MM.1S (cell line): ENCODE data around the gene CDV3.
"Not testable (repeated sequence)": the region's sequence is repeated elsewhere in the genome, so short reads cannot be mapped to it uniquely, and the experiment has no call there.

Source experiments
- DNase-seq: peaks from one replicate; pipeline ENCODE4 v3.0.0-alpha.2; 2015
- H2AFZ ChIP-seq: fragments of 300-600 bp; sonication (generic); 2 replicates; pipeline ENCODE4 v1.6.0; 2016; ENCODE audit warnings: antibody characterized with exemption, low read length
- H3F3A ChIP-seq: fragments of 300-600 bp; sonication (generic); 2 replicates; pipeline ENCODE4 v1.6.1; 2016; ENCODE audit warnings: mild to moderate bottlenecking, antibody characterized with exemption, low read length, moderate library complexity, mixed read lengths; ENCODE audit not compliant: insufficient read depth
- H3K27ac ChIP-seq: fragments of 300-600 bp; sonication (generic); 2 replicates; pipeline ENCODE4 v1.5.1; 2016; ENCODE audit warnings: mild to moderate bottlenecking, low read length
- H3K27me3 ChIP-seq: fragments of 300-600 bp; sonication (generic); replicated peaks from 2 replicates; pipeline ENCODE4 v1.6.0; 2016; ENCODE audit warnings: low read length; ENCODE audit not compliant: insufficient read depth
- H3K36me3 ChIP-seq: fragments of 300-600 bp; sonication (generic); replicated peaks from 2 replicates; pipeline ENCODE4 v1.6.1; 2016; ENCODE audit warnings: mild to moderate bottlenecking, low read length, mixed read lengths; ENCODE audit not compliant: insufficient read depth
- H3K4me1 ChIP-seq: fragments of 300-600 bp; sonication (generic); 2 replicates; pipeline ENCODE4 v1.6.1; 2016; ENCODE audit warnings: low read length, mixed read lengths
- H3K4me2 ChIP-seq: fragments of 300-600 bp; sonication (generic); 2 replicates; pipeline ENCODE4 v1.6.0; 2016; ENCODE audit warnings: low read depth, low read length
- H3K4me3 ChIP-seq: fragments of 300-600 bp; sonication (generic); 2 replicates; pipeline ENCODE4 v1.5.1; 2016; ENCODE audit warnings: low read length, mixed read lengths
- H3K79me2 ChIP-seq: fragments of 300-600 bp; sonication (generic); 2 replicates; pipeline ENCODE4 v1.6.1; 2016; ENCODE audit warnings: mixed run types, low read length, mixed read lengths
- H3K9ac ChIP-seq: fragments of 300-600 bp; sonication (generic); 2 replicates; pipeline ENCODE4 v1.6.1; 2016; ENCODE audit warnings: low read length, mixed read lengths
- H3K9me2 ChIP-seq: fragments of 300-600 bp; sonication (generic); replicated peaks from 2 replicates; pipeline ENCODE4 v1.6.1; 2016; ENCODE audit warnings: mild to moderate bottlenecking, low read length, mixed read lengths; ENCODE audit not compliant: insufficient read depth
- H3K9me3 ChIP-seq: fragments of 300-600 bp; sonication (generic); replicated peaks from 2 replicates; pipeline ENCODE4 v1.6.1; 2016; ENCODE audit warnings: mild to moderate bottlenecking, low read length, mixed read lengths; ENCODE audit not compliant: insufficient read depth
- H4K20me1 ChIP-seq: fragments of 300-600 bp; sonication (generic); 2 replicates; pipeline ENCODE4 v1.6.1; 2016; ENCODE audit warnings: mild to moderate bottlenecking, low read length, moderate library complexity, mixed read lengths; ENCODE audit not compliant: insufficient read depth
- EZH2 ChIP-seq: fragments of 300-600 bp; sonication (generic); optimal IDR thresholded peaks from 2 replicates; pipeline ENCODE3; 2017; ENCODE audit warnings: low read depth, mild to moderate bottlenecking, antibody characterized with exemption, low read length, mixed read lengths
- EZH2phosphoT487 ChIP-seq: fragments of 300-600 bp; sonication (generic); IDR thresholded peaks from 2 replicates; pipeline ENCODE4 v1.6.1; 2018; ENCODE audit warnings: antibody characterized with exemption, low read length
- TF ChIP-seq, protein P1 (sequence below): fragments of 300-600 bp; sonication (generic); IDR thresholded peaks from 2 replicates; pipeline ENCODE4 v1.5.1; 2016; ENCODE audit warnings: antibody characterized with exemption, low read length, mixed read lengths

Gene CDV3, protein sequence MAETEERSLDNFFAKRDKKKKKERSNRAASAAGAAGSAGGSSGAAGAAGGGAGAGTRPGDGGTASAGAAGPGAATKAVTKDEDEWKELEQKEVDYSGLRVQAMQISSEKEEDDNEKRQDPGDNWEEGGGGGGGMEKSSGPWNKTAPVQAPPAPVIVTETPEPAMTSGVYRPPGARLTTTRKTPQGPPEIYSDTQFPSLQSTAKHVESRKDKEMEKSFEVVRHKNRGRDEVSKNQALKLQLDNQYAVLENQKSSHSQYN

GRCh38 chr3:133573629-133574194, at the start of gene CDV3:
Gene CDV3 (plus strand): TSS chr3:133573686. CDS start chr3:133574045, 359 bp downstream.
- peaks cover 69% of the 10 kb centered on the region for H3F3A ChIP-seq
- peaks cover 35% of the 10 kb centered on the region for H3K4me1 ChIP-seq
- peak within 1 kb of the TSS; percentile 81 for H3K4me3 ChIP-seq
- H3K79me2 ChIP-seq, result peaks cover 44% of the 10 kb centered on the region
- peak within 1 kb of the TSS; percentile 94 for H3K9ac ChIP-seq
- H4K20me1 ChIP-seq, result peaks cover 11% of the 10 kb centered on the region
- no peak within 1 kb of the TSS for H2AFZ ChIP-seq
- no peak for DNase-seq
- TF ChIP-seq EZH2, result no peak
- TF ChIP-seq EZH2phosphoT487, result no peak
- TF ChIP-seq, protein P1, sequence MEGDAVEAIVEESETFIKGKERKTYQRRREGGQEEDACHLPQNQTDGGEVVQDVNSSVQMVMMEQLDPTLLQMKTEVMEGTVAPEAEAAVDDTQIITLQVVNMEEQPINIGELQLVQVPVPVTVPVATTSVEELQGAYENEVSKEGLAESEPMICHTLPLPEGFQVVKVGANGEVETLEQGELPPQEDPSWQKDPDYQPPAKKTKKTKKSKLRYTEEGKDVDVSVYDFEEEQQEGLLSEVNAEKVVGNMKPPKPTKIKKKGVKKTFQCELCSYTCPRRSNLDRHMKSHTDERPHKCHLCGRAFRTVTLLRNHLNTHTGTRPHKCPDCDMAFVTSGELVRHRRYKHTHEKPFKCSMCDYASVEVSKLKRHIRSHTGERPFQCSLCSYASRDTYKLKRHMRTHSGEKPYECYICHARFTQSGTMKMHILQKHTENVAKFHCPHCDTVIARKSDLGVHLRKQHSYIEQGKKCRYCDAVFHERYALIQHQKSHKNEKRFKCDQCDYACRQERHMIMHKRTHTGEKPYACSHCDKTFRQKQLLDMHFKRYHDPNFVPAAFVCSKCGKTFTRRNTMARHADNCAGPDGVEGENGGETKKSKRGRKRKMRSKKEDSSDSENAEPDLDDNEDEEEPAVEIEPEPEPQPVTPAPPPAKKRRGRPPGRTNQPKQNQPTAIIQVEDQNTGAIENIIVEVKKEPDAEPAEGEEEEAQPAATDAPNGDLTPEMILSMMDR, result no peak
- no peaks in the 10 kb centered on the region for H3K9me3 ChIP-seq
- H3K4me2 ChIP-seq, result peak within 1 kb of the TSS; percentile 87
- no peaks in the 10 kb centered on the region for H3K9me2 ChIP-seq
- peak within 1 kb of the TSS; percentile 96 for H3K27ac ChIP-seq
- no peaks in the 10 kb centered on the region for H3K27me3 ChIP-seq
- H3K36me3 ChIP-seq, result peaks cover 23% of the 10 kb centered on the region

- not testable (repeated sequence) for H3K4me2 ChIP-seq, H3K79me2 ChIP-seq, H3K4me3 ChIP-seq, H2AFZ ChIP-seq, H3K36me3 ChIP-seq, H3K4me1 ChIP-seq, H4K20me1 ChIP-seq, H3K9me2 ChIP-seq, H3K27ac ChIP-seq, H3K9ac ChIP-seq, H3K27me3 ChIP-seq, H3F3A ChIP-seq, H3K9me3 ChIP-seq, DNase-seq
These were observed 49.7 kb upstream of the CDV3 start for GRCh38 chr3:133523758-133524157.

DNA sequence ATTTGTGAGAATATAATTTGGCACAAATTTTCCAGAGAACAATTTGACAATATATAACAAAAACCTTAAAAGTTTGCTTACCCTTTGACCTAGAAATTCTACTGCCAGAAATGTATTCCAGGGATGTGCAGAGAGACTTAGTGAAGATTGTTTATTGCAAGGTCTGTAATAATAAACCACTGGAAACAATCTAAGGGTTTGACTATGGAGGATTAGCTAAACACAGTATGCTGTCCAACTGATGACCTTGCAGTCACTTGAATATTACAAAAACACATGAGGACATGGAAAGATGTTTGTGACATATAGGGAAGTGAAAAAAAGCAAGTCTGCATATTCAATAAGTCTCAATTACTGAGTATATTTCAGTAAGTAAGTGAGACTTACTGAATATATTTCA, 48.1 kb upstream of the CDV3 start:
- H3K27me3 ChIP-seq, result no peaks in the 10 kb centered on the region
- no peak overlapping the region for H3K4me2 ChIP-seq
- no peaks in the 10 kb centered on the region for H4K20me1 ChIP-seq
- H3K27ac ChIP-seq, result peak overlapping the region; percentile 29; the same call in 1 of the 2 replicates
- no peak overlapping the region for H3K9ac ChIP-seq
- TF ChIP-seq EZH2phosphoT487 (no peak), EZH2 (no peak)
- TF ChIP-seq, protein P1, result no peak
- no peak overlapping the region for H3K4me3 ChIP-seq
- H3K36me3 ChIP-seq, result no peaks in the 10 kb centered on the region
- H2AFZ ChIP-seq, result no peak overlapping the region
- no peaks in the 10 kb centered on the region for H3K9me2 ChIP-seq
- H3F3A ChIP-seq, result no peaks in the 10 kb centered on the region
- DNase-seq, result peak; percentile 20
- no peaks in the 10 kb centered on the region for H3K9me3 ChIP-seq
- no peaks in the 10 kb centered on the region for H3K79me2 ChIP-seq
- peaks cover 8% of the 10 kb centered on the region for H3K4me1 ChIP-seq

DNA sequence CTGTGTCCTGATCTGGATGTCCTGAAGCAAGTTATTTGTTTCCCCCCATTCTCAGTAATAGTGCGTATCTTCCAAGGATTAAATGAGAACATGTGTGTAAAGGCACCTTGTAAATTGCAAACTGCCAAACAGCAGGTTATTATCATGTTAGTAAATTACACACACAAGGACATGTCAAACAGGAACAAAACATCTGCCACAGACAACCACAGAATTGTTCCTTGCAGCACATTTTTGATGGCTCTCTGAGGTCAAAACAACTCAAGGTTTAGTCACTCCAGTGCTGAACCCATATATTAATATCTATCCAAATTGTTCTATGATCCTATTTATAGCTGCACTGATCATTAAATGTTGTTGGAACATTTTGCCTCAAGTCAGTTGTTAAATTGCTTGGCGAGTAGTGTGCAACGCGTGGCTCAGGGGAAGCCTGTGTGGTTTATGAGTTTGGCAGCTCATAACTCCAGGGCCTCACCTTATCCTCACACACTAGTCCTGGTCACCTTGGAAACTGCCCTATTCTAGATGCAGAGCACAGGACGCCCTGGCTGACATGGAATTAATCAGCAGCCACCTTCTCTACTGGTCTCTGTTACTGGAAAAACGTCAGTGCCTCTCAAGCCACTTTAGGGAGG, 46.3 kb upstream of the CDV3 start:
- TF ChIP-seq, protein P1, result no peak
- TF ChIP-seq EZH2phosphoT487 (no peak), EZH2 (no peak)
- no peak overlapping the region for H2AFZ ChIP-seq

More for the DNA sequence above, 46.3 kb upstream of the CDV3 start:
- Histone ChIP-seq H3K4me1 (peaks cover 8% of the 10 kb centered on the region), H3K9ac (no peak overlapping the region), H3K27ac (no peak overlapping the region), H3F3A (no peaks in the 10 kb centered on the region), H3K9me3 (no peaks in the 10 kb centered on the region), H3K27me3 (no peaks in the 10 kb centered on the region), H3K9me2 (no peaks in the 10 kb centered on the region), H4K20me1 (no peaks in the 10 kb centered on the region), H3K36me3 (no peaks in the 10 kb centered on the region), H3K79me2 (no peaks in the 10 kb centered on the region), H3K4me3 (no peak overlapping the region), H3K4me2 (no peak overlapping the region)
- no peak for DNase-seq
